ENCODE data around the gene GABRA5. TPM values are rescaled to one million over a fixed set of nuclear protein-coding genes. Genes with fewer than 3 reads are reported as not detected.

Gene GABRA5
- total RNA-seq, 1 experiment from 2014 or later: 23.3 TPM

GRCh38 chr15:26887926-26888666, 21.2 kb downstream of the GABRA5 start:
- DNase-seq (ENCODE audit: low spot score) (no peak), ATAC-seq (no peak)
- ChIA-PET CTCF (interaction anchor here (1.5 to 2.2 kb wide), 2 partner anchors 8 to 141 kb away, joined by 4 to 6 read pairs; no protein-coding TSS in a partner anchor), POLR2A (no interaction called here)
- Mint-ChIP-seq H3K36me3 (peaks cover 17% of the 10 kb centered on the region), H3K4me1 (peaks cover 8% of the 10 kb centered on the region), H3K27ac (no peak overlapping the region), H3K4me3 (no peak overlapping the region), H3K27me3 (ENCODE audit: low read depth) (no peaks in the 10 kb centered on the region), H3K9me3 (peaks cover 7% of the 10 kb centered on the region)
- no peak for TF ChIP-seq ARID4B (CRISPR knock-in tag; IDR thresholded peaks at IDR 0.05; ENCODE audit: borderline replicate concordance)
- TF ChIP-seq NFE2L1 (CRISPR knock-in tag; IDR thresholded peaks at IDR 0.05): no peak
- no peak for TF ChIP-seq ZNF532 (CRISPR knock-in tag; IDR thresholded peaks at IDR 0.05; ENCODE audit: borderline replicate concordance)
- TF ChIP-seq TCF7 (CRISPR knock-in tag; IDR thresholded peaks at IDR 0.05; ENCODE audit: low read depth): no peak
- TF ChIP-seq SMAD3 (CRISPR knock-in tag; IDR thresholded peaks at IDR 0.05; ENCODE audit: borderline replicate concordance): no peak
- TF ChIP-seq FOXK1 (CRISPR knock-in tag; IDR thresholded peaks at IDR 0.05): no peak
- TF ChIP-seq IRF1 (CRISPR knock-in tag; IDR thresholded peaks at IDR 0.05): no peak

- CTCF ChIA-PET: interaction anchor here (0.7 to 2.2 kb wide), 10 partner anchors 9 to 792 kb away, joined by 3 to 11 read pairs (median 4); no protein-coding TSS in a partner anchor
- ATAC-seq: no peak
- H3K4me1 Mint-ChIP-seq: peaks cover 8% of the 10 kb centered on the region
- POLR2A ChIA-PET: no interaction called here
- H3K36me3 Mint-ChIP-seq: peaks cover 15% of the 10 kb centered on the region
- no peak for DNase-seq (ENCODE audit: low spot score)
- TF ChIP-seq ATF2 (CRISPR knock-in tag; IDR thresholded peaks at IDR 0.05; ENCODE audit: borderline replicate concordance, low read depth) (no peak), TP53 (CRISPR knock-in tag; IDR thresholded peaks at IDR 0.05) (no peak), ZNF423 (CRISPR knock-in tag; IDR thresholded peaks at IDR 0.05) (no peak), ZNF219 (CRISPR knock-in tag; IDR thresholded peaks at IDR 0.05; ENCODE audit: borderline replicate concordance) (no peak), RORB (CRISPR knock-in tag; IDR thresholded peaks at IDR 0.05) (no peak), JUN (CRISPR knock-in tag; IDR thresholded peaks at IDR 0.05) (no peak), TEAD1 (CRISPR knock-in tag; IDR thresholded peaks at IDR 0.05) (no peak), ZNF396 (CRISPR knock-in tag; IDR thresholded peaks at IDR 0.05; ENCODE audit: borderline replicate concordance) (no peak), PRDM15 (CRISPR knock-in tag; IDR thresholded peaks at IDR 0.05) (no peak), NFE2L1 (CRISPR knock-in tag; IDR thresholded peaks at IDR 0.05) (no peak)
- H3K27me3 Mint-ChIP-seq (ENCODE audit: low read depth): no peaks in the 10 kb centered on the region
- no peak overlapping the region for H3K27ac Mint-ChIP-seq
- H3K4me3 Mint-ChIP-seq: no peak overlapping the region
- peaks cover 9% of the 10 kb centered on the region for H3K9me3 Mint-ChIP-seq
These were observed 21.9 kb downstream of the GABRA5 start for GRCh38 chr15:26888761-26889160.

Data from WTC11 (cell line).